GM12878 (cell line): ENCODE data around the gene SNTN. TPM values are rescaled to one million over a fixed set of nuclear protein-coding genes. Genes with fewer than 3 reads are reported as not detected.

ENCODE experiments used
- E4F1 ChIP-seq: fragments of 450-650 bp; IDR thresholded peaks from 2 replicates; pipeline ENCODE4 v1.6.1; 2018; ENCODE audit warnings: borderline replicate concordance, mild to moderate bottlenecking; ENCODE audit not compliant: partially characterized antibody
- EZH2 ChIP-seq: IDR thresholded peaks from 2 replicates; pipeline ENCODE4 v1.6.1; 2012; ENCODE audit warnings: low read depth, mild to moderate bottlenecking, control low read depth, inconsistent platforms, low read length, borderline replicate concordance; ENCODE audit not compliant: control insufficient read depth
- NFXL1 ChIP-seq: fragments of 450-650 bp; IDR thresholded peaks from 2 replicates; pipeline ENCODE4 v1.6.1; 2017; ENCODE audit warnings: antibody characterized with exemption, mild to moderate bottlenecking, borderline replicate concordance
- PML ChIP-seq: IDR thresholded peaks from 2 replicates; pipeline ENCODE4 v1.6.1; 2012; ENCODE audit warnings: low read length, inconsistent platforms
- RBBP5 ChIP-seq: fragments of 200-600 bp; sonication (generic); conservative IDR thresholded peaks from 2 replicates; pipeline ENCODE4 v1.6.1; 2016
- SP1 ChIP-seq: IDR thresholded peaks from one replicate; pipeline ENCODE4 v1.6.1; 2011; ENCODE audit warnings: low read depth, low read length
- STAT3 ChIP-seq: IDR thresholded peaks from 2 replicates; pipeline ENCODE4 v1.6.1; 2011; ENCODE audit warnings: low read depth, low read length, improper control_type of control experiment
- TAF1 ChIP-seq: IDR thresholded peaks from 2 replicates; pipeline ENCODE4 v1.6.1; 2011; ENCODE audit warnings: mild to moderate bottlenecking, low read depth, low read length, borderline replicate concordance
- ZBTB40 ChIP-seq: fragments of 450-650 bp; IDR thresholded peaks from 2 replicates; pipeline ENCODE4 v1.6.1; 2016; ENCODE audit warnings: mild to moderate bottlenecking, moderate library complexity, borderline replicate concordance
- polyA plus RNA-seq, 11 experiments: library from polyadenylated mRNA; depleted of rRNA in 4 of 11; unstranded in 6 of 11; stranded (reverse) in 5 of 11; fragments of >200 nt; fragmentation: Nextera tagmentation in 4 of 11; fragmentation: Illumina TruSeq in 1 of 11; extraction: Ambion mirVana in 4 of 11; extraction: Trizol in 1 of 11; gene quantifications; 1 replicate in 1 of 11; 2 replicates in 10 of 11; pipeline versions ENCODE4 v1.2.1 to v1.2.3, GENCODE V29; 2011 to 2016; ENCODE audit warnings: inconsistent platforms in 2 of 11, missing spikeins in 2 of 11, low read depth in 1 of 11
- total RNA-seq, 4 experiments: library from RNA; depleted of rRNA in 3 of 4; stranded (reverse); fragments of >200 nt in 3 of 4; fragmentation: Illumina TruSeq in 1 of 4; extraction: Trizol in 1 of 4; gene quantifications; 2 replicates each; pipeline versions ENCODE4 v1.2.1 to v1.2.3, GENCODE V29; 2013 to 2021

The SNTN gene
- total and polyA plus RNA-seq, 10 of the 15 experiments (the other 5 are each of a cell fraction or from before 2014, with no cell fraction given), result not detected

GRCh38 chr3:63652066-63652725, at the start of gene SNTN (continued):
- TF ChIP-seq PML, result no peak
- no peak for TF ChIP-seq NFXL1
- TF ChIP-seq ZBTB40, result no peak
- TF ChIP-seq STAT3, result no peak
- no peak for TF ChIP-seq E4F1
- no peak for TF ChIP-seq TAF1
- TF ChIP-seq RBBP5, result no peak
- no peak for TF ChIP-seq SP1
- no peak for TF ChIP-seq EZH2
